ENCODE measurements around the gene SLC37A3.

Gene SLC37A3

DNA sequence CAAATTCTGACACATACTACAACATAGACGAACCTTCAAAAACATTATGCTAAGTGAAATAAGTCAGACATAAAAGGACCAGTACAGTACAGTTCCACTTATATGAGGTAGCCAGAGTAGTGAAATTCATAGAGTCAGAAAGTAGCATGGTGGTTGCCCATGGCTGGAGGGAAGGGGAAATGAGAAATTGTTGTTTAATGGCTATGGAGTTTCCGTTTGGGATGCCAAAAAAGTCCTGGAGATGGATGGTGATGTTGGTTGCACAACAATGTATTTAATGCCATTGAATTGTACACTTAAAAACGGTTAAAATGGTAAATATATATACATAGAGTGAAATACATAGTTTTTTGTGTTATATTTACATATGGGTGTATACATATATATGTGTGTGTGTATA, 2.1 kb upstream of the SLC37A3 start:
- DNase-seq = no peak

DNA sequence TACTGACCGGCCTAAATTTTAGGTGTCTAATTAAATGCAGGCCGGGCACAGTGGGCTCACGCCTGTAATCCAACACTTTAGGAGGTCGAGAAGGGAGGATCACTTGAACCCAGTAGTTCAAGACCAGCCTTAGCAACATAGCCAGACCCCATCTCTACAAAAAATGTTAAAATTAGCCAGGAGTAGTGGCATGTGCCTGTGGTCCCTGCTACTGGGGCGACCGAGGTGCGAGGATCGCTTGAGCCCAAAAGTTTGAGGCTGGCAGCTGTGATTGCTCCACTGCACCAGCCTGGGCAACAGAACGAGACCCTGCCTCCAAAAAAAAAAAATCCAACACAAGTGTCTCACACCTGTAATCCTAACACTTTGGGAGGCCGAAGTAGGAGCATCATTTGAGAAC, 491 bp upstream of the SLC37A3 start:
- no peak for DNase-seq

DNA sequence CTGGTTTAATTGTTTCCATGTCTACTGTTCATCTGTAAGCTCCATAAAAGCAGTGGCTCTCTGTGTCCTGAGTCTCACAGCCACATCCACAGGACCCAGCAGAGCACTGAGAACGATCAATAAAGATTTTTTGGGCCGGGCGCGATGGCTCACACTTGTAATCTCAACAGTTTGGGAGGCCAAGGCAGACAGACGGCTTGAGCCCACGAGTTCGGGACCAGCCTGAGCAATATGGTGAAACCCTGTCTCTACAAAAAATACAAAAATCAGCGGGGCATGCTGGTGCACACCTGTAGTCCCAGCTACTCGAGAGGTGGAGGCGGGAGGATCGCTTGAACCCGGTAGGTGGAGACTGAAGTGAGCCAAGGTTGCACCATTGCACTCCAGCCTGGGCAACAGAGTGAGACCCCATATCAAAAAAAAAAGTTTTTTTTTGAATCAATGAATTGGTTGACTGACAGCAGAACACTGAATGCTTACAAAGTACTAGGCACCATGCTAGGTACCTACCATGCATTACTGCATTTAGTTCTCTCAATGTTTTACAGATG, 4.5 kb downstream of the SLC37A3 start:
- DNase-seq = no peak

DNA sequence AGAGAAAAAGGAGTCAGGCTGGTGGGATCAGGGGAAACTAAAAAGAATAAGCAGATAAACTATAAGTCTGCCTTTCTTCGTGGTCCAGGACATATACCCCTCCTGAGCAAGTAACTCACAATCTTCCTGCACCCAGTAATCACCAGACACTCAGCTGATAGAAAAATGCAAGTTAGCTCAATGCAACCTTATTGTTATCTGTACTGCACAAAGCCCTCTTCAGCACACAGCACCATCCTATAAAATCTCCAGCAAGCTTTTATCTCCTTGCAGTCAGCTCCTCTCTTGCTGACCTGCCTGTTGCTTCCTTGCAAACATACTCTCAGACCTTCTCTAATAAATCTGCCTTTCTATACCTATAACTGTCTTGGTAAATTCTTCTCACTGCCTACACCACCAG, 6.7 kb downstream of the SLC37A3 start:
- DNase-seq = peak; percentile 76

DNA sequence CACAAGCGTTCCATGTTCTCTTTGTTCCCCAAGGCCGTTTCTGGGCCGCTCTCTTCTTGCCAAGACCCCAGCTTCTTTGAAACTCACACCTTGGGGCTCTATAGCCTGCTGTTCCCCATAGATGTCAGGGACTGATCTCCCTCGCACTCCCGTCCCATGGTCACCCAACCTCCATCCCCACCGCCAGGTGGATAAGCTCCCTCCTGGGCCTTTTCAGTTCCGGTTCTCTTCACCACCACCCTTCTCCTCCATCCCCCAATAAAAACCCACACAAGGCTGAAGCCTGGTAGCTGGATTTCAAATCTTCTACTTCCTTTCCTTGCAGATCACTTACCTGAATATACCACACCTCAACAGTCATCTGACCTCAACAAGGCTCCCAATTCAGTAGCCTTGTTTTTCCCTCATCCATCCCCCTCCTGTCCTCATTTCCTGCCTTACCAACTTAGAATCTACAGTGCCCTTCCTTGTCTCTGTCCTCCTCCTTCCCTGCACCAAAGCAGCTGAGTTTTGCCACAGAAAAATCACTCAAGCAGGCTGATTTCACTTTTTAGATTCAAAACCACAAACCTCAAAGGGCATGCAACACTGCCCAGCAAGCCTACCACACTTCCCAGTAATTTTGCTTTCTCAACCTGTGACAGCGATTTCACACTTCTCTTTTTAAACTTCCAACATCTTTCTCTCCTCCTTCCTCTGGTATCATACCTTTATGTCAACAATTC, 7.7 kb downstream of the SLC37A3 start:
- DNase-seq = no peak

DNA sequence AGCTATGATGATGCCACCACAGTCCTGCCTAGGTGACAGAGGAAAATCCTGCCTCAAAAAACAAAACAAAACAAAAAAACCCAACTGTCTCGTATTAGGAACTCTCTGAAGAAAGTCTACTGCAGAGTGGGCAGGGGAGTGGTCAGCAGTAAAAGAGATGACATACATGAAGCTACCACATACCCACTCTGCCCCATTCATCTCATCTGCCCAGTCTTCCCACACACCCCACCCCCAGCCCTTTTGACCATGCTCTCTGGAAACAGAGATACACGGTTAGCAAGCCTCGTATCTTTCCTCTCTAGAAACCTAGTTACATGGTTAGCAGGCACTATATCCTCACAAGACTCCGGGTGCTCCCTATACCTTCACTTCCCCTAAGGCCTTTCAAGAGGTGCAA, 8.3 kb downstream of the SLC37A3 start:
- DNase-seq = no peak

DNA sequence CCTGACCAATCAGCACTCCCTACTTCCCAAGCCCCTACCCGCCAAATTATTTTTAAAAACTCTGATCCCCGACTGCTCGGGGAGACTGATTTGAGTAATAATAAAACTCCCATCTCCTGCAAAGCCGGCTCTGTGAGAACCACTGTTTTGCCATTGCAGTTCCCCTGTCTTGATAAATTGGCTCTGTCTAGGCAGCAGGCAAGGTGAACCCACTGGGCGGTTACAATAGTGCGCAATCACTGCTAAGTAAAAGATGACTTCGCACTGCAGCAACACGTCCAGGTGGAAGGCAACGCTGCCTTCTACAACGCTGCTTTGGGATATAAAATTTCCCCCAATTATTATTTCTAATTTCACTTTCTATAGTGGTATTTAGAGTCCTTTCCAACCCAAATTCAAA, 8.9 kb downstream of the SLC37A3 start:
- no peak for DNase-seq

DNA sequence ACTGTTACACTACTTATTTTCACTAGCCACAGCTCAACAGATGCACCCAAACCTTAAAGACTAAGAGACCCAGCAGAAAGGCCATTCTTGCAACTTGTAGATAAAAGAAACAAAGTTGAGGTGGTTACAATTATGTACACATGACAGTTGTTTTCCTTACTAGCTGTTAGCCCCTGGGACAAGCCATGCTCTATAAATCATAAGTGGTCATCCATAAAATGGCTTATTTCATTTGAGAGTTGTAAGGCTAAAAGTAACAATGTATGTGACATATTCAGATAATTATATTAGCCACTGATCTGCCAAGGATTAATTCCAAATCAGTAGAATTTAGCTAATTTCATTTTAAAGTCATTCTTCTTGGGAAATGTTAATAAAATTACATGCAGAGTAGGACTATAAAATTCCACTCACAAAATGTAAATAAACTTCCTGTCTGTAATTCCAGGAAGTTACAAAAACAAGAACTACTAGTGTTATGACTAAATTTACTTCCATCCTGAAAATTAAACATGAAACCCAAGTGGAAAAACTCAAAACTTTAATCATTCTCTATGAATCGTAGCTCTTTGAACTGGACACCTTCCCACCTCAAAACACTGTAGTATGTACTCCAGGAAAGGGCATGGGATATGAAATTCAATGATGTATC, 13.3 kb downstream of the SLC37A3 start:
- no peak for DNase-seq

DNA sequence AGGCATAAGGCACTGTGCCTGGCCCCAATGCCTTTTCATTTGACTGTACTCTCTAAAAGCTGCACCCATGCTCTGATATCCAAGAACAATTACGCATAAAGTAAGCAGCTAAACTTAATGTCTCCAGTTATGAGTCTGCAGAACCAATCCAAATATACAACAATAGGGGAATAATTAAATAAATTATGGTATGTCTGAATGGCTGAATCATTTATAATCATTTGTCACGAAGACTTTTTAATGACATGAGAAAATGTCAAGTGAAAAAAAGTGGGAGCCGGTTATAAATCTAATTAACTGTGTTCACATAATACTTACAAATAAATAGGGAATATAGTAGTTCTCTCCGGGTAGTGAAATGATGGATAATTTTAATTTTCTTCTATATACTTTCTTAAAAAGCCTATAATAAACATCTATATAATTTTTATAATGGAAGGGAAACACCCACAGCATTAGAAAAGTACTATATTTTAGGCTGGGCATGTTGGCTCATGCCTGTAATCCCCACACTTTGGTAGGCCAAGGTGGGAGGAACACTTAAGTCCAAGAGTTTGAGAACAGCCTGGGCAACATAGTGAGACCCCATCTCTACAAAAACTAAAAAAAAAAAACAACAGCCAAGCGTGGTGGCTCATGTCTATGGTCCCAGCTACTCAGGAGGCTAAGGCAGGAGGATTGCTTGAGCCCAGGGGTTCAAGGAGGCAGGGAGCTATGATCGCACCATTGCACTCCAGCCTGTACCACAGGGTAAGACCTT, 14.2 kb downstream of the SLC37A3 start:
- DNase-seq = no peak

DNA sequence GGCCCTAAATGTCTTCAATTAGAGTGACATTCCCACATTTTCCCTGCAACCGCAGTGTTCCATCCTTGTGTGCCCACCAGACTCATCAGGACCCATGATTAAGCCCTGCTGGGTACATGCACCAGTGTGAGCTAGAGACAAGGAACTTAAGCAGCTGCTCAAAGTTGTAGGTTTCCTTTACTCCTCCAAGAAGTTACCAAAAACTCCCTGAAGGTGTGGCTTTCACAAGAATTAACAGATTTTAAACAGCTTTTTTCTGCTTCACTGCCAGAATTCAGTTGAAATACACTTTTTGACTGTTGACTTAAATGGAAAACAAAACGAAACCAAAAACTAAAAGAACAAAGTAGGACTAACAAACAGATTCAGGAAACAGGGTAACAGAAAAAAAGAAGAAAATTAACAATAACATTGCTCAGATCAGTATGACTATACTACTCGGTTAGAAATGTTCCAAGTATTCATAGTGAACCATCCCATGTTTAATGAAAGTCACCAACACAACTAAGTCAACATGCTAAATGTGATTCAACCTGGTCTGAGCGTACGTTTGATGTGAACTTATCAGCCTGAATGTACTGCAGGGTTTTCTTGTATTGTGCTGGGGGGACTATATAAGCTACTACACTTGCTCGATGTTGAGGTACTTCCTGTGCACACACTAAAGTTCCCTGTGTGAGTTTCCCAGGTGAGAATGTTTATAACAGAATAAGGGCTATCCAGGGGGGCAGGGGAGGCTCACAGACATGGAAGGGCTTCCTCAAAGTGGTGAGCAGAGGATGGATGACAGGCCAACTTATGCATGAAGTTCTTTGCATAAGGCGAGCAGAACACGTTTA, 22.2 kb downstream of the SLC37A3 start:
- DNase-seq = no peak

DNA sequence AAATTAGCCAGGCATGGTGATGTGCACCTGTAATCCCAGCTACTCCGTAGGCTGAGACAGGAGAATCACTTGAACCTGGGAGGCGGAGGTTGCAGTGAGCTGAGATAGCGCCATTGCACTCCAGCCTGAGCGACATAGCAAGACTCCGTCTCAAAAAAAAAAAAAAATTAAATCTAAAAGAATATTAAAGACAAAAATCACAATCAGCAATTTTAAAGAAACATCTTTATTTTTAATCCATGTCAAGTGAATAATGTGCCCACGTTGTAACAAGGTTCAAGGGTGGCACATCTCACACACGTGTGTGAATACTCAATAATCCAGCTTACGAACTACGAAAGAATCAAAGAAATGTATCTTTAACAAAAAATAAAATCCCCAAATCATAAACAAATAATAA, 23.0 kb downstream of the SLC37A3 start:
- DNase-seq = no peak

DNA sequence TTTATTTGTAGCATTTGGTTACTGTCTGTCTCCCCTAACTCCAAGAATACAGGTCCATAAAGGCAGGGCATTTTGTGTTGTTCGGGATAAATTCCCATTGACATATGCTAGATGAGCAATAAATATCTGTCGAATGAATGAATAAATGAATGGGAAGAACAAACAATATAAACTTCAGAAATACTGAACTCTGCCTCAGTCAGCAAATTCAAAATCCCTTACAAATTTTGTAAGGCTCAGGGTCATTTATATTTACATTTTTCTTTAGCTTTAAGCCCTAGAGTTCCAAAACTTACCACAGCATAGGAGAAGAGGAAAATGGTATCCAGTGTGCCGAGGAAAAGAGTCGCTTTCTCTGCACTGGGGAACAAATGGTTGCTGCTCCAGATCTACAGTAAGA, 29.0 kb downstream of the SLC37A3 start:
- no peak for DNase-seq

DNA sequence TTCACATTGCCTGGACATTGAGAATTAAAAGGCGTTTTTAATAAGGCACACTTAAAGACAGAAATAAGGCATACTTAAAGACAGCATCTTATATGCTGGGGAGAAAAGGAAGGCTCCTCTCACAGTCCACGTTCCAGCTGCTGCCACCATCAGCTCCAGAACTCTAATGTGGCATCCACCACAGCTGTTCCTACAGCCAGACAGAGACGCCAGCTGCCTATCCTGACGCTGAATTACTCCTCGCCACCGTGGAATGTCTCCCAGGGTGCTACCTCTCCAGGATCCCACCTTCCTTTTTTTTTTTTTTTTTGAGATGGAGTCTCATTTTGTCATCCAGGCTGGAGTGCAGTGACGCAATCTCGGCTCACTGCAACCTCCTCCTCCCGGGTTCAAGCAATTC, 30.8 kb downstream of the SLC37A3 start:
- DNase-seq = no peak

DNA sequence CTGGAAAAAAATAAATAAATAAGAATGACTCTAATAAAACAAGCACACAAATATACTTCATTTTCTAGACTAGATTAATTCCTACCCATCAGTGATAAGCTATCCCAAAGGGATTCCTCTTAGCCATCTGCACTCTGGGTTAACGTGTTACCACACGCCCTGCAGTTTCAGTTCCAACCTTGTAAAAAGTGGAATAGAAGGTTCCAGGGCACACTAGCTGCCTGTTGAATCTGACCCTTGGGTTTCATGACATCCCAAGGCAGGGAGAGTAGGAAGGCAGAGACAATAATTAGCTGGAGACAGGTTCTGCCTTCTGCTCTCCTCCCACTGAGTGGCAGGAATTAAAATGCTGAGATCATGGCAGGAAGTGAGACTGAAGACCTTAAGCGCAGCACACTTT, 33.5 kb downstream of the SLC37A3 start:
- DNase-seq = no peak

DNA sequence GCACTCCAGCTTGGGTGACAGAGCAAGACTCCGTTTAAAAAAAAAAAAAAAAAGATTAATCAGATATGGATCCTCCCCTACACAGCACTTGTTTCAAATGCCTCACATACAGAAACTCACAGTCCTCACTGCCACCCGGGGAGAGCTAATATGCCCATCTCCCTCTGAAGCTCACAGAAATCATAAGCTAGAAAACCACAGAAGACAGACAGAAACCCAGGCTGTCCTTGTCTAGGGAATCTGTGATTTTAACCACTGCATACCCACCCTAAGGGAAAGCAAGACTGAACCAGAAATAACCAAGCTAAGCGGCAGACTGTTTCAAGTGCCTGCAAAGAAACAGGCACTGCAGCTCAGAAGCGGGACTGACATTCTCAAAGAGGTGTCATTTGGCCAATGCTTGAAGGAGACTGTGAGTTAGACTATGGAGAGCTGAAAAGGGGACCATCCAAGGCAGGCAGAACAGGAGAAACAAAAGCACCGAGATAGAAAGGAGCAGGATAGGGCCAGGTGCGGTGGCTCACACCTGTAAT, 37.6 kb downstream of the SLC37A3 start:
- peak; percentile 14 for DNase-seq

DNA sequence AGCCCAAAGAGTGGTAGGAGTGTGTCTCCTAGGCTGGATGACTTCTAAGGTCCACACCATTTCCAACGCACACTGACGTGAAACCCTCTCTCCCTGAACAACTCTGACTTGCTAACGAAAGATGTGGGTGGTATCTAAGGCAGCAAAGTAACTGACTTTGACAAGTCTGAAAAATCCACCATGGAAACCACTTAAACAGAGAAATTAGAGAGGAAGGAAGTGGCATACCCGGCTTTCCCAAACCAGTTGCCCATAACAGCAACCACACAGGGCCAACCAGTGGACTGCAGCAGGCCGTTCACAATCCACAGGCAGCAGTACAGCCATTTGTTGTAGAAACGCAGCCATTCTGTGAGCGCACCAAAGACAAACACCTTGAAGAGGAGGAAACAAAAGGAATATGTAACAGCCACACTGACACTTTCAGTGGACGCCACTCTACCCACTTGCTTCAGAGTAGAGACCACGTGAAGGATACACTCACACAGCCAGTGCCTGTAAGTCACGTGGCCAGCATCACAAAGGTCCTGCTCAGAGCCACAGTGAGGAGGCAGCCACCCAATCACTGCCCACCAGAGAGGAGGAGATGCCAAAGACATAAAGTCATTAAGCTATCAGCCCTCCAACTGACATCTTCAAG, 39.8 kb downstream of the SLC37A3 start:
- DNase-seq = no peak

DNA sequence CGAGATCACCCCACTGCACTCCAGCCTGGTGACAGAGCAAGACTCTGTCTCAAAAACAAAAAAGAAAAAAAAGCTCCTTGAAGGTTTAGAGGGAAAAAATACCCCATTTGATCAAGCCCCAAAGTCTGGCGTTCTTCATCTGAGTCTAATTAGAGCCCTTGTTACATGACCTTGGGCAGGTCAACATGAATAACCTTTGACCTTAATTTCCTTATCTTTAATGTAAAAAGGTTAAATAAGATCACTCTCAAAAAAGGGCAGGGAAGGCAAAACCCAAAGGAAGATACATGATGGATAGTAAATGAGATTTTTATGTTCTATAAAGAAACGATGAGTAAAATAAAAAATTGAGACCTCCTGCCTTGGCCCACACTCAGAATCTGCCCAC, 40.3 kb downstream of the SLC37A3 start:
- no peak for DNase-seq

DNA sequence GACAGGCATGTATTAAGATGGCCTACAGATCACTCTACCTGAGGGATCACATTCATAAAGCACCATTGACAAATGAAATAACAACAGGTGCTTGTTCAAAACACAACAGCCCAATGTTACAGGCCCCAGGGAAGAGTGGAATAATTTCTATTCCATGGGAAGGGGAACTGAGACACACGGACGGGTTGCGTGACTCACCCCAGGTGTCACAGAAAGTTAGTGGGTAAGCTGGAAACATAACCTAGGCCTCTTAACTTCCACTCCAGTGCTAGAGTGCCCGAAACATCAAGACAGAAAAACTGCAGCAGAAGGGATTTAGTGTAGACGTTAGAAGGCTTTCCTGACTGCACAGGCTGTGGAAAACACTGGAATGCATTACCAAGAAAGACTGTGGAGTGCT, 48.3 kb downstream of the SLC37A3 start:
- DNase-seq = no peak

DNA sequence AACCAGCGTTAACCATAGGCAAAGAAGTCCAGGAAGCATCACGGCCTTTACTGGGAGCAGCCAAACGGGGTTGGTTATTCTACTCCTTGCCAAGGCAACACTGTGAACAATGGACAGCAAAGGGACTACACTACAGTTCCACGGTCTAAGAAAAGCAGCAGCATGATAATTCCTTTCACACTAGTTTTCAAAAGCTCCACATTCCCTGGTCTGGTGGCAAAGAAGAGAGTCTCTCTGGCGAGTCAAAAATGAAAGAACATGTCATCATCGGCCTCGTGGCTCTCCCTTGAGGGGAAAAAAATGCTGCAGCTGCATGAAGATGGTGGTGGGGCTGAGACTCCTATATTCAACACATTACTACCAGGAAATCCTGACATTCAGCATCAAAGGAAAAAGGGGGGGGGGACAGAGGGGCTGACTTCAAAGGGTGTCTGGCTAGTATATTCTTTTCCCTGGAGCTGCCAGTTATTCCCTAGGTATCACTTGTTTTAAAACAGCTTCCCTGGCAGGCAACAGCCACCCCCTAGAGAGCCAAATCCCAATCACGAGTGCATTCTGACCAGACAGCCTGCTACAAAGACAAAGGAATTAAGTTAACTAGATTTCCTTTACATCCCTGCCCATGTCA, 49.1 kb downstream of the SLC37A3 start:
- DNase-seq = no peak

DNA sequence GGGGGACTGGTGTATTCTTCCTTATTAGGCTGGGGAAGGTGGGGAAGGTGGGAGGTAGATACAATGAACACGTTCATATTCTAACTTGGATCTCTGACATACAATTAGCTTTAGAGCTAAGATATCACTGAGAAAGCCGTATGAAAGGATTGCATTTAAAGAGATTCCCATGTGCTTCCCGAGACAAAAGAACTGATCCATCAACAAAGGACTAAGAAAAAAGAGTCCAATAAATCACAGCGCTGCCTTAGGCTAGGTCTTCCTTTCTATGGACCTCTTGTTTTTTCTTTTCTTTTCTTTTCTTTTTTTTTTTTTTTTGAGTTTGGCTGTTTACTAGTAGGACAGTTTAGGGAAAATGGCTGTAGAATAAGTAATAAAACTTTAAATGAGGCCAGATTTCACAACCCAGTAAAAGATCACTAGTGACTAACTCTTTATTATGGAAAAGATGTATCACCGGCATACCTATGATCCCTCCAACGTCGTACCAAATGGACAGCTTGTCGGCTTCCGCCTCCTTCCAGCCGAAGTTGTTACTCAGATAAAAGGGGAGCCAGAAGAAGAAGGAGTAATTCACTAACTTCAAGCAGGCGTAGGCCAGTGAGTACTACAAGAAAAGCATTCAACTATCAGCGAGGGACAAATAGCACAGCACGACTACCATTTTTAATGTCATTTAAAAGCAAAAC, 50.0 kb downstream of the SLC37A3 start:
- no peak for DNase-seq

DNA sequence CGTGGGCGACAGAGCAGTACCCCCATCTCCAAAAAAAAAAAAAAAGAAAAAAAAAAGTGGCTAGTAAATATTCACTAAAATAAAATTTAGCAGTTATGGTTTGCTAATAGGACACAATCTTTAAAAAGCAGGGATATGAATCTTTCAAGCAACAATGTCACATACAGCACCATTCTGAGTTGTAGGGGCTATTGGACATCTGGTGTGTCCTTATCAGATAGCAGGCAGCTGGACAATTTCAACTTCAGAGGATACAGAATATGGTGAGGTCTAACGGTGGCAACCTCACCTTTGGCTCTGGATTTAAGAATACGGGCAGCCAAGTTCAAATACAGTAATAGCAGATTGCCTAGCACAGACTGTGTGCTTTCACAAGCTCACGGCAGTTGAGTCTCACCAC, 51.1 kb downstream of the SLC37A3 start:
- DNase-seq = no peak
